GM18508 (cell line): Measurements from ENCODE around the gene HOXA11.

Source experiments
- ATAC-seq: cut with Tn5 transposase; IDR thresholded peaks from one replicate; pipeline ENCODE4 v1.9.1; 2021; ENCODE audit warnings: moderate number of reproducible peaks; ENCODE audit not compliant: insufficient read depth, unreplicated experiment

HOXA11 gene

DNA sequence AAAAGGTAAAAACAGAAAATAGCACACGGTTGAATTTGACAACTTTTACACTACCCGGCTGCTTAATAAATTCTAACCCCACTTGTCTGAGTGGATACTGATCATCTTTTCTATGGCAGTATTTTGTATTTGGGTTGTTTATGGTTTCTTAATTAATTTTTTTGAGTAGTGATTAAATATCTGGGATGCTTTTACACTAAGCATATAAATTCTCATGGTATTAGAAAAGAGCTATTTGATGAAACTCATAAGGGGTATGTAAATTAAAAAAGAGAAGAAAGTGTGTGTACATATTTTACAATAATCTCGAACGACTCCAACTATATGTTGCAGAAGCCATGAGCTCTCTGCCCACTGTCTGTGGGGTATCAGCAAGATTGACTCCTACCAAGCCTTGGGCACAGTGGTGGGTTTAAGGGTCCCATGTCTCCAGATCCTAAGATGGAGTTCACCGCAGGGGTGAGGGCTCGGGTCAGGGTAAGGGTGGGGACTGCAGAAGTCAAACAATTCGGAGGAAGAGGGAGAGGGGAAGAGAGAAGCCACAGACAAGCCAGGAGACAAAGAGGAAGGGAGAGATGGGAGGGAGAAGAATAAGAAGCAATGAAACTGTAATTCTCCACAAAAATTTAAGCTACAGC is 22.4 kb upstream of the HOXA11 start:
- no peak for ATAC-seq

DNA sequence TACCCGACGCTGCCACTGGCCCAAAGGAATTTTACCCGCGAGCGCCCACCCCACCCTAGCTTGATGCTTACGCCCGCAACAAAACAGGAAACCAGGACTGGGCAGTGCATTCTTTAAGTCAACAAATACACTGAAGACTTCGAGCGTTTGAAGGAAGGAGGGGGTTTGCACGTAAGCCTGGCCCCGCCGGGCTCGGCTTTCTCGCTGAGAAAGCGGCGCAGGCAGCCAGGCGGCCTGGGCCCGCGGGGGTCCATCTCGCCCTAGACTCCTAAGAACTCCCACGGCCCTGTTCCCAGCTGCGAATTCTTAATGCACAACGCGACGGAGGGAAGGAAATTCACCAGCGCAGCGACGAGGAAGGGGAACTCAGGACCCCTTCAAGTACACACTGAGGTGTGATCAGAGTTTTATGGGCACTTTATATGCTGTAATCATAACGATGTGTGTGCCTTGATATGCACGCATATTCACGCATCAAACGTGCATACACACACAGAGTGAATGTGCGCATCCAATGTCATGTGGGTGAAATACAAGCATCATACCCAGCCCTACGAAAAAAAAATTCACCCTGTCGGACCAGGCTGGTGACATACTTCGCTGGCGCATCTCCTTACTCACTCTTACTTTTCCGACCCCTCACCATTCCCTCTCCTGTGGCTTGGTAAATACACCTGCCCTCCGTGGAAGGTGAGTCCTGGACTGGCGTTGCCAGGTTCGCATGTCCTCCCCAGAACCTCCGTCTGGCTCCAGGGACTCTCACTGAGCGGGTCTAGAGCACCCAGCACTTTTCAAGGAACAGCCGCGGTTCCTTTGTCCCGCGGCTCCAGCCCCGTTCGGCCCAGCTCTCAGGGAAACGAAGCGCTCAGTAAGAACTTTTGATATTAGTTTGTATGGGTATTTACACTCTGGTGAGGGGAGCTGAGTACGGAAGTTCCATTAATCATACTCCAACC is 20.6 kb upstream of the HOXA11 start:
- ATAC-seq, result no peak

GRCh38 chr7:27204851-27205322 is 19.9 kb upstream of the HOXA11 start:
- ATAC-seq, result no peak

- ATAC-seq, result no peak
Observed at GRCh38 chr7:27203964-27204594, 19.0 kb upstream of the HOXA11 start.

- ATAC-seq, result no peak
Observed at GRCh38 chr7:27203365-27203953, 18.4 kb upstream of the HOXA11 start.

DNA sequence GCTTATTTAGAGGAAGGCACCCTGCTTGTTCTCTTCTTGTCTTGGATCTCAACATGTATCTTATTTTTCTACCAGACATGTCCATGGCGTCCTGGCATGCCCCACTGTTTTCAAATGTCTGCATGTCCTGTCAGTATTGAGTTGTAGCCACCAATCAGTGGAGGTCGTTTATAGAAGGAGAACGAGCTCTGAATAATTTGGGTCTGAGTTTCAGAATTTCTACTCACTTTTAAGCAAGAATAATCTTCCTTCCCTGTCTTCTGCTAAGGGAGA is 17.8 kb upstream of the HOXA11 start:
- ATAC-seq, result no peak

GRCh38 chr7:27202018-27202861 is 17.2 kb upstream of the HOXA11 start:
- ATAC-seq, result no peak

GRCh38 chr7:27201580-27202017 is 16.6 kb upstream of the HOXA11 start:
- no peak for ATAC-seq

DNA sequence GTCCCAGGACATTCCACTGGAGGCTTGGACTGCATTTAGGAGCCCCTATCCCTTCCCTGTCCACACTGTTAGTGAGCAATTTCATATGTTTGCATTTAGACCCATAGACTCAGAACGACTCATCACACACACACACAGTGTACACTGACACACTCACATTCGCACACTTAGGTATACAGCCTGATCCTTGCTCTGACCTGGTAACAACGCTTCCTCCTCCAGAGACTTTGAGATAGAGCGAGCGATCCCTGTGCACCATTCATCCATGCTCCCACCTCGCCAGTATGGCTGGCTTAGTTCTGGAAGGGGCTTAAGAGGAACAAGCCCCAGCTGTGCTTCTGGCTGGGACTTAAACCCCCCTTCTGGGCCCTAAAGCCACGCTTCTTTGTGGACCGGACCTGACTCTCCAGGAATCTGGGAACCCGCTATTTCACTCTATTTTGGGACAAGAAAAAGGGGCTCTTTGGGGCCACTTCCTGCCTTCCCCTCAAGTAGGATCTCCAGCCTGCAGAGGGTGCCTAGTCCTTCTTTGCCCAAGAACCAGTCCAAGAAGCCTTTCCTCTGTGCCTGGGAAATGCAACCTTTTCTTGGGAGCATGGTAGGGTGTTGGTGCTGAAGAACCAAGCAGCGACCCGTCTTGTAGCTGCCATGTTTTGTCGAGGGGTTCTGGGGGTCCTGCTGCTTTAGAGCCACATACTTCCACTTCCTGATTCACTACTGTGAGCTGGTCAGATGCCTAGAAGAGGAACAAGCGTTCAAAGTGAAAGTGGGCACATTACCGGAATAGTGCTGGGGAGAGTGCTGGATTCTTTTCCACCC is 15.9 kb upstream of the HOXA11 start:
- ATAC-seq, result no peak

DNA sequence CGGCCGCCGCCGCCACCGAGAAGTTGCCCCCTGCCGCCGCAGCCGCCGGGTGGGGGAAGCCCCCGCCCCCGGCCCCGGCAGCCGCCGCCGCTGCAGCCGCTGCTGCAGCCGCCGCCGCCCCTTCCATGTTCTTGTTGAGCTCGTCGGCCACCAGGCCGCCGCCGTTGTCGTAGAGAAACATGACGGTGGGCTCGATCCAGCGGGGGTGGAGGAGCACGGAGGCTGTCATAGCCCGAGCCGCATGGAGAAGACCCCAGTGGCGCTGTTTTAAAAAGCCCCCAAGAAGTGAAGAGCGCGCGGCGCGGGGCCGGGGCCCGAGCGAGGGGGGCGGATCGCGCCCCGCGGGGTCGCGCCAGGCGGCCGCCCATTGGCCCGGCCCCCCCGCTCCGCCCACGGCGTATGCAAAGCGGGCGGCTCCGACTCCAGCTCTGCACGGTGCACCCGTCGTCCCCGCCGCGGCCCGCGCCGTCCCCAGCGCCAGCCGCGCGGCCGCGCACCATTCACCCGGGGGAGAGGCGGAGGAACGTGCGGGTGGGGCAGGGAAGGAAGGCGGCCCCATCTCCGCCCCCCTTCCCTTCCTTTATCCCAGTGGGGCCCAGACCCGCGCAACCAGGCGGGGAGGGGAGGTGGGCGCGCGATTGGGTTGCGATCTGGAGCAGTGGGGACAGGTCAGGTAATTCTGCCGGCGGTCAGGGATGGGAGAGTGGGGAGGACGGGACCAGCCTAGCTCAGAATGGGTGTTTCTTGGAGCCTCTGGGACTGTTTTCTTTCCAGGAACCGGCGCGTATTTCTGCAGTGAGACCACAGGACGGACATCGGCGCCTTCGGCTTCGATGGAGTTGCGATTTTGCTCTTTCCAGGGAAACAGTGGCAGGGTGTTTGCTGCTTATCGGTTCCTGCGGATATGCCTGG is 15.1 kb upstream of the HOXA11 start, which contains the start of gene HOXA13:
Gene HOXA13, minus strand, starts transcription at position 243 of the 912 bp plus-strand sequence. Its CDS starts 14 bp downstream, at position 229.
- ATAC-seq, result no peak

DNA sequence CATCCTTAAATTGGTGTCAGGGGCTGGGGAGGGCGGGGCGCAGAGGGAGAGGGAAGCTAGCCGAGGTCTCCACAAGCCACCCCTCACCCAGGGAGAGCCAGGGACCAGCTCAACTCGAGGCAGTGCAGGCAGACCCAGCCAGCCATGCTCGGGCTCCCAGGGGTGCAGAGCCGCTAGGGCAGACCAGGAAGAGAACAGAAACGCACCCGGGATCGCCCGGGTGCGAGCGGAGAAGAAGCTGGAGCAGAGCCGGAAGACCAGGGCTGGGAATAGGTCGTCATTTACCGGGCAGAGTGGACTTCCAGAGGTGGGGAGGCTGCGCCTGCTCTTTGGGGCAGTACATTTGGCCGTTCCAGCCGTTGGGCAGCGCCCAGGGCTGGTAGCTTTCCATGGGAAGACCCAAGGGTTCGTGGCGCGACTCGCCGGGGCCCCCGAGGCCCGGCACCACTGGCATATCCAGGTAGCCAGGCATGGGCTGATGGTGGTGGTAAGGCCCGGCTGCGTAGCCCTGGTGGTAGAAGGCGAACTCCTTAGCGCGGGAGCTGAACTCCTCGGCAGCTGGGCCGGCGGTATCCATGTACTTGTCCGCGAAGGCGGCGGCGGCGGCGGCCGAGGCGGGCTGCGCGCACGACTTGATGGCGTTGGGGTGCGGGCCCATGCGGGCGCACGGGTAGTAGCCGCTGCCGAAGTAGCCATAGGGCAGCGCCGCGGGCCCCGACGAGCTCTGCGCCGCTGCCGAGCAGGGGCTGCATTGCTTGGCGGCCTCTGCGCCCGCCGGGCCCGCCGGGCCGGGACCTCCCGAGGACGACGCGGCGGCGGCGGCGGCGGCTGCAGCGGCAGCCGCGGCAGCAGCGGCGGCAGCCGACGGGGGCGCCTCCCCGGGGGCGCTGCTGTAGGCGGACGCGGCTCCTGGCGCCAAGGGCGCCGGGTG is 14.1 kb upstream of the HOXA11 start:
- ATAC-seq, result no peak

DNA sequence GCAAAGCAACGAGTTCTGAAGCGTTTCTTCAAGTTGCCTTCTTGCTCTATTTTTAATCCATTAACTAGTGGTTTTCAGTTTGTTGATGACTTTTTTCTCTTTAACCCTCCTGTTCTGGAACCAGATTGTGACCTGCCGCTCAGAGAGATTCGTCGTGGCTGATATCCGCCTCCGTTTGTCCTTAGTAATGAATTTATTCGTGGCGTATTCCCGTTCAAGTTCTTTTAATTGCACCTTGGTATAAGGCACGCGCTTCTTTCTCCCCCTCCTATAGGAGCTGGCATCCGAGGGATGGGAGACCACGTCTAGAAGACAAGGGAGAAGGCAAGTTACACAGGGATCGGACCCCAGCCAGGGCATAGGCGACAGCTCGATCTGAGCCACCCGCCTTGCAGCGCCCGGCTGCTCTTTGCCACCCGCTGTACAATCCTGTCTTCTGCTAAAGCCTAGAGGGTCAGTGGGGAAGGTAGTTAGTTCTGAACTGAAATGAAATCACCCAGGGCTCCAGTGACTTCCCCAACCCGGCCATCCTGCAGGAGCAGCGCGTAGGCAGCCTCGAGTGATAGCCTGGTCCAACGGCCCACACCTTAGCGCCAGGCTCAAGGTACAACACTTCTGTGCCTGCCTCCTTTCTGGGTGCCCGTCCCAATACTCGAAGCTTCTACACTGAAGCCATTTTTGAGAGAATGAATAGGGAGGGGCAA is 13.3 kb upstream of the HOXA11 start:
- ATAC-seq, result no peak

GRCh38 chr7:27197137-27198042 is 12.4 kb upstream of the HOXA11 start:
- ATAC-seq, result no peak

- ATAC-seq, result no peak
Observed at GRCh38 chr7:27196287-27196767, 11.3 kb upstream of the HOXA11 start.

GRCh38 chr7:27194686-27195379 is 9.8 kb upstream of the HOXA11 start:
- ATAC-seq, result no peak
